Right renal pelvis (tissue), 4 donors: ENCODE results near the gene FKBP1A. TPM values are rescaled to one million over a fixed set of nuclear protein-coding genes. Genes with fewer than 3 reads are reported as not detected.
"Not testable (repeated sequence)": the region's sequence is repeated elsewhere in the genome, so short reads cannot be mapped to it uniquely, and the experiment has no call there.

Source experiments
- DNase-seq, 4 donors: peaks; one replicate each; pipeline ENCODE4 v3.0.0-alpha.2; 2013; ENCODE audit warnings: low read depth in 4 of 4, low spot score in 3 of 4, missing footprints in 1 of 4
- polyA plus RNA-seq, 4 donors: library from polyadenylated mRNA; unstranded; fragments of 120-200 nt; gene quantifications; one replicate each; pipeline ENCODE4 v1.2.1, GENCODE V29; 2013; ENCODE audit not compliant: insufficient read length in 4 of 4

FKBP1A gene
- polyA plus RNA-seq, 4 donors = 362 to 409 (median 396) TPM

DNA sequence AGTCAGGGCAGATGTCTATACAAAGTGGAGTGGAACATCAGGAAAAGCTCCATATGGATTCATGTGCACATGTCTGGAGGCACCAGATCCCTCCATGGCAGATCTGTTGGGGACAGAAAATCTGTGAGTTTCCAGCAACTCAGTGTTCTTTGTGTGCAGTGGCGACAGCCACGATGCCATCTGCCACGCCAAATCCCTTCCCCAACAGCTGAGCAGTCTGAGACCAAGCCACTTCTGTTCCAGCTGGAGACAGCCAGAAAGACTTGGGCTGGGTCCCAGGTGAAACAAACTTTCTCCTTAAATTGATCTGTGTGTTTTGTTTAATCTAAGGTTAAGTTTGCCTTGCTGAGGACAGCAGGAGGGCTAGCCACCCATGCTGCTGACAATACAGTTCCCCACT, 22.9 kb downstream of the FKBP1A start:
- DNase-seq = no peak

DNA sequence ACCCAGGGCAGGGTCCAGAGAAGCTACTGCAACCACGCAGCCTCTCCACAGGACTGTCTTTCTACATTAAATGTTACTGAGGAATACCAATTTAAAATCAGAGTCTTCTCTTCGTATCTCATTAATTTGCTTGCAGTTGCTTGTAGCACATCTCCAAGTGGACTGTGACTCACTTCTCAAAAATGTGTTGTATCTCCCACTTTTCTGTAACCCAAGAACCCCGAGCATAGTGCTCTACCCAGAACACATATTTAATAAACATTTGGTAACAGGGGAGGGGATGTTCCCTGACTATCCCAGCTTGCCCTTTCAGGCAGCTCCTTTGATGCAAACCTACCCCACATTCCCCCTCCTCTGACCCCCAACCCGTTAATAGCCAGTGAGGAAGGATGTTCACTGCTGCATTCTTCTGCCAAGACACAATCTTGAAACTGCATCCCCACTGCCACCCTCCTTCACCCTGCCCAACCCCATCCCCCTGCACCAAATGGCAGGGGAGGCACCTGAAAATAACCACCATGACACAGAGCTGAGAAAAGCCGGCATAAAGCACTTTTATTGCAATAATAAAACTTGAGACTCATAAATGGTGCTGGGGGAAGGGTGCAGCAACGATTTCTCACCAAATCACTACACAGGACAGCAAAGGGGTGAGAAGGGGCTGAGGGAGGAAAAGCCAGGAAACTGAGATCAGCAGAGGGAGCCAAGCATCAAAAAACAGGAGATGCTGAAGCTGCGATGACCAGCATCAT, 24.2 kb downstream of the FKBP1A start:
- DNase-seq = no peak

DNA sequence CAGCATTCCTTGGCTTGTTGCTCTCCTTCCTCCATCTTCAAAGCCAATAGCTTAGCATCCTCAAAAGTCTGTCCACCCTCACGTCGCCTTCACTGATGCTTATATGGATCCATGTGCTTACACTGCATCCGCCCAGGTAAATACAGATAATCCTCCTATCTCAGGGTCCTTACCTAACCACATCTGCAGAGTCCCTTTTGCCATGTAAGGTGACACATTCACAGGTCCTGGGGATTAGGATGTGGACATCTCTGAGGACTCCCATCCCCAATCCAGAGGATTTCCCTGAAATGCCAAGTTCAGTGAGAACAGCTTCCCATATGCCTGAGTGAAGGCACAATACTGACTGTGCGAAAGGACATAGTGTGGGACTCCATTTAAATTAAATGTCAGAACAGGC, 25.4 kb downstream of the FKBP1A start:
- DNase-seq = no peak

DNA sequence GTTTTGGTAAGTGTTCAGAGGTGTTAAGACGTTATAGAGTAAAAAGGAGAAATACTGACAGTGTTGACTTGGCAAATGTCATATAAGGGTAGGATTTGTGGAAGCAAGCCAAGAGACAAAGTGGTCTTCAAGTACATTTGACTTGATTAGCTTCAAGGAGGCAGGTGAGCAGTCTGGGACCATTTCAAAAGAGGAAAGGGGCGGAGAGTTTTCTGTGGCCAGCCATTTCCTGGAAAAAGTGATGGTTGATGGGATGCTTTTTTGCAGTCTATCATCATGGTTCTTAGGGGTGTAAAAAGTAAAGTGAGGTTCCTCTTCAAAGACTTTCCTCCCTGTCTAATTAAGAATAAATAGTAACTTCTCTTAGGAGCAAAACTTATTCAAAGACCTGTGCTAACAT, 28.7 kb downstream of the FKBP1A start:
- no peak for DNase-seq

DNA sequence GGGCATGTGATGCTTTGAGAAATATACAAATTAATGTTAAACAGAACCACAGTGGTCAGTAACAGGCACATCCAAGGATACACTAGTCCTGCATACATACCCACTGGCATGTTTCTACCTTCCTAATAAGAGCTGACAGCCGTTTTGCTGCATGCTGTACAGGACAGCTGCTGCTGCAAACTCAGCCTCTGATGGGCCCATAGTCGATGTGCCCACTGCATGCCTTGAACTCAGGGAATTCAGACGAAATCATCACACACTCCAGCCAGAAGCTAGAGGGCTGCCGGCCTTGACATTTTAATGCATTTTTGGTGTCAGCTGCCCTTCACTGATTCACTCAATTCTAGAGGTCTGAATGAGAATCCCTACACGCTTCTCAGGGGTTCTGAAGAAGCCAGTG, 29.3 kb downstream of the FKBP1A start:
- no peak for DNase-seq

DNA sequence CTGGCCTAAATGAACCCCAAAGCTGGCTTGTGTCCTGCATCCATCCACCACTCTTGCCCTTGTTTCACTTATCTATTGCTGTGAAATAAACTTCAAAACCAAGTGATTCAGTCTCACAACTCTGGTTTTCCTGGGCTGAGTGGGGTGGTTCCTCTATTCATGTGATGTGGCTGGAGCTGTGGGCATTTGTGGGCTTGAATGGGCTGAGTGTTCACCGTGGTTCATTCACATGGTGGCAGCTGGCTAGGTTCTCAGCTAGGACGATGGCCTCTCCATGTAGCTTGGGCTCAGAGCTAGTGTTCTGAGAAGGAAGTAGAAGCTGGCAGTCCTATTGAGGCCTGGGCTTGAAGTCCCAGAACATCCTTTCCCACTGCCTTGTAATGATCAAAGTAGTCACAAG, 30.4 kb downstream of the FKBP1A start:
- no peak for DNase-seq

DNA sequence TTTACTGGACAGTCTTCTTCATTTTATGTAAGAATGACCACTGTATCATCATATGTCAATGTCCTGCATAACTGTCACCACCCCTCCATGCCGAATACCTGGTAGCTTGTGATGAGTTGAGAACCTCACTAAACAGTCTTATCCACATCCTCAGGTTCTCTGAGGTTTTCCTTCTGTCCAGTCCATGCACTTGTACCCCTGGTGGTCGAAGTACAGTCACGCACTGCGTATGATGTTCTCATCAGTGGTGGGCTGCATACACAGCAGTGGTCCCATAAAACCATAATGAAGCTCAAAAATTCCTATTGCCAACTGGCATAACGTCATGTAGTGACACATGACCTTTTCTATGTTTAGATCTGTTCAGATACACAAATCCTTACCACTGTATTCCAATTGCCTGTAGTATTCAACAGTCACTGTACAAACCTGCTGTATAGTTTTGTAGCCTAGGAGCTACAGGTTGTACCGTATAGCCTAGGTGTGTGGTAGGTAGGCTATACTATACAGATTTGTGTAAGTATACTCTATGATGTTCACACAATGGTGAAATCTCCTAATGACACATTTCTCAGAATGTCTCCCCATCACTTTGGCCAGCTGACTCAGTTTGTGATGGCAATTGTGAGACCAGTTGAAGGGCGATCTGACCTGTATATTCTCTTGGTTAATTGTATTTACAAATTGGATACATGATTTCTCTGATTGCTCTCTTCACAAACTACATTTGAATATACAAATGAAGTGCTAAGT, 32.6 kb downstream of the FKBP1A start:
- no peak for DNase-seq

DNA sequence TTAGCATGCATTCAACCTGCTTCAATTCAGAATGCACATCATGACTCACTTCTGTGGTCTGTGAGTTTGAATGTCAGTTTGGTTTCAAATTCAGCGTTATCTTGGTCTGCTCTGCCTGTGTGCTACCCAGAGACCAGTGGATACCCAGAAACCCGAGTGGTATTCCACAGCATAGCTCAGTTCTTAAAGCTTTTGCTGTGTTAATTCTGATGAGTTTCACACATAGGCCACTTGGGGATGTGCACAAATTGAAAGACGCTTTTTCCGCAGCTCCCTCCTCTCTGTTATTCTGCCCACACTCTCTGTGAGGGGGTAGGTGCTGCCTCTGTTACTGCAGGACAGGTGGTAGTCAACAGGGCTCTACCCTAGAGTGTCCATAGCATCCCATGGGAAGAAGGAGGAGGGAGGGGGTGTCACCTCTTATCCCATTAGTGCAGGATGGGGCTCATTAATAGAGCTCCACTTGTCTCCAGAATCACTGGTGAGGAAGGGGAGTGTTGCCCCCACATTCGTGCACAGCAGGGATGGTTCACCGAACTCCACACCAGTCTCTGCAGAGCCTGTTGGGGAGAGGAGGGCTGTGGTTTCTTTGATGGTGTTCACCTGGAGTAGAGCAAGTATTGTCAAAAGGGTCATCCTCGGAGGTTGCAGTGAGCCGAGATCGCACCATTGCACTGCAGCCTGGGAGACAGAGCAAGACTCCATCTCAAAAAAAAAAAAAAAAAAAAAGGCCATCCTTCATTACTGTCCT, 34.8 kb downstream of the FKBP1A start:
- no peak for DNase-seq

DNA sequence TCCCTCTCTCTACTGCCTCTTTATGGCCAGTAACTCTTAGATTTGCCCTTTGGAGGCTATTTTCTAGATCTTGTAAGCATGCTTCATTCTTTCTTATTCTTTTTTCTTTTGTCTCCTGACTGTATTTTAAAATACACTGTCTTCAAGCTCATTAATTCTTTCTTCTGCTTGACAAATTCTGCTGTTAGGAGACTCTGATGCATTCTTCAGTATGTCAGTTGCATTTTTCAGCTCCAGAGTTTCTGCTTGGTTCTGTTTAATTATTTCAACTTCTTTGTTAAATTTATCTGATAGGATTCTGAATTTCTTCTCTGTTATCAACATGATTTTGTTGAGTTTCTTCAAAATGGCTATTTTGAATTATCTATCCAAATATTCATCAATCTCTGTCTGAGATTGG, 38.9 kb downstream of the FKBP1A start:
- no peak for DNase-seq

DNA sequence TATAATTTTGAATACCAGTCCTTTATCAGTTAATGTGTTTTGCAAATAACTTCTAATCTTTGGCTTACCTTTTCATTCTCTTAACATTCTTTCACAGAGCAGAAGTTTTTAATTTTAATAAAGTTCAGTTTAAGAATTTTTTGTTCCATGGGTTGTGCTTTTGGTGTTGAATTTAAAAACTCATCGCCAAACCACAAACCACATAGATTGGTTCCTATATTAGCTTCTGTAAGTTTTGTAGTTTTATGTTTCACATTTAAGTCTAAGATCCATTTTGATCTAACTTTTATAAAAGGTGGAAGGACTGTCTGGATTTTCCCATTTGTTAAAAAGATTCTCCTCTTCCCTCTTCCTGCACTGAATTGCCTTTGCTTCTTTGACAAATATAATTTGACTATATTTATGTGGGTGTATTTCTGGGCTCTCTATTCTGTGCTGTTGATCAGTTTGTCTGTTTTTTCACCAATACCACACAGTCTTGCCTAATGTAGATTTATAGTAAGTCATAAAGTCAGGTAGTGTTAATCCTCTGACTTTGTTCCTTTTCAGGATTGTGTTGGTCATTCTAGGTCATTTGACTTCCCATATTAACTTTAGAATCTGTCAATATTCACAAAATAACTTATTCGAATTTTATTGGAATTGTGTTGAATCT, 46.4 kb downstream of the FKBP1A start:
- no peak for DNase-seq

DNA sequence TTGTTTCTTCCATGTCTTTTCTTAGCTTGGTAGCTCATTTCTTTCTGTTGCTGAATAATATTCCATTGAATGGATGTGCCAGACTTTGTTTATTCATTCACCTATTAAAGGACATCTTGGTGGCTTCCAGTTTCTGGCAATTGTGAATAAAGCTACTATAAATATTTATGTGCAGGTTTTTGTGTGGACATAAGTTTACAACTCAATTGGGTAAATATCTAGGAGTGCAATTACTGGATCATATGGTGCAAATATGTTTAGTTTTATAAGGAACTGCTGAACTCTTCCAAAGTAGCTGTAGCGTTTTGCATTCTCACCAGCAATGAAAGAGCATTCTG, 47.1 kb downstream of the FKBP1A start:
- DNase-seq = no peak

DNA sequence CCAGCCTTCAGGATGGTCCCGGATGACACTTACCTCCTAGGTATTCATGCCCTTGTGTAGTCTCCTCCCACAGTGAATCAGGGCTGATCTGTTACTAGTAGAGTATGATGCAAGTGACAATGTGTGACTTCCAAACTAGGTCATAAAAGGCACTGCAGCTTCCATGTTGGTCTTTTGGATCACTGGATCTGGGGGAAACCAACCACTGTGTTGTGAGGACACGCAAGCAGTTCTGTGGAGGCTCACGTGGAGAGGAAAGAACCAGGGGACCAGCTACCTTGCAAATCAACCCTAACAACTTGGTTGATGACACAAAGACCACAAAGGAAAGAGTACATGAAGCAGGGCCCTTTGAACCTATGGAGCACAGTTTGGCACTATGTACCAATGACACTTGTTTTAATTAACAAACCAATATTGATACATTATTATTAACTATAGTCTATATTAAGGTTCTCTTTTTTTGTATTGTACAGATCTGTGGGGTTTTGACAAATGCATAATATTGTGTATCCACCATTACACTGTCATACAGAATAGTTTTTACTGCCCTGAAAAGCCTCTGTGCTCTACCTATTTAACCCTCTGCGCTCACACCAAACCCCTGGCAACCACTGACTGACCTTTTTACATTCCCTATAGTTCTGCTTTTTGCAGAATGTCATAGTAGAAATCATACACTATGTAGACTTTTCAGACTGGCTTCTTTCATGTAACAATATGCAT, 47.7 kb downstream of the FKBP1A start:
- no peak for DNase-seq

DNA sequence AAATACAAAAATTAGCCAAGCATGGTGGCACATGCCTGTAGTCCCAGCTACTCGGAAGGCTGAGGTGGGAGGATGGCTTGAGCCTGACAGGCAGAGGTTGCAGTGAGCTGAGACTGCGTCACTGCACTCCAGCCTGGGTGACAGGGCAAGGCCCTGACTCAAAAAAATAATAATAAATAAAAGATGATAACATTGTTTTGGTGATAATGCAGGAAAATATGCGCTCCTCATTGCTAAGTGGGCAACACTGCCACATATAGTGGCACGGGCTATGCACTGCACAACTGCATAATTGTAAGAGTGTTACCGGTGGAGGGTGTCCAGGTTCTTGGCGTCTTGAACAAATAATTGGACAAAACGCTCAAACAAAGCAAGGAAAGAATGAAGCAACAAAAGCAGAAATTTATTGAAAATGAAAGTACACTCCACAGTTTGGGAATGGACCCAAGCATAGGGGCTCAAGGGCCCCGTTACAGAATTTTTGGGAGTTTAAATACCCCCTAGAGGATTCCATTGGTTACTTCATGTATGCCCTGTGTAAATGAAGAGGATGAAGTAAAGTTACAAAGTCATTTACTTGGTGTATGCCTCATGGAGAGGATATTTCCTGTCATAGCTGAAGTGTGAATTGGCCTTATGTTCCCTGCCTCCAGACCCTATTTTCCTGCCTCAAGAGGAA, 49.3 kb downstream of the FKBP1A start:
- not testable (repeated sequence) for DNase-seq

DNA sequence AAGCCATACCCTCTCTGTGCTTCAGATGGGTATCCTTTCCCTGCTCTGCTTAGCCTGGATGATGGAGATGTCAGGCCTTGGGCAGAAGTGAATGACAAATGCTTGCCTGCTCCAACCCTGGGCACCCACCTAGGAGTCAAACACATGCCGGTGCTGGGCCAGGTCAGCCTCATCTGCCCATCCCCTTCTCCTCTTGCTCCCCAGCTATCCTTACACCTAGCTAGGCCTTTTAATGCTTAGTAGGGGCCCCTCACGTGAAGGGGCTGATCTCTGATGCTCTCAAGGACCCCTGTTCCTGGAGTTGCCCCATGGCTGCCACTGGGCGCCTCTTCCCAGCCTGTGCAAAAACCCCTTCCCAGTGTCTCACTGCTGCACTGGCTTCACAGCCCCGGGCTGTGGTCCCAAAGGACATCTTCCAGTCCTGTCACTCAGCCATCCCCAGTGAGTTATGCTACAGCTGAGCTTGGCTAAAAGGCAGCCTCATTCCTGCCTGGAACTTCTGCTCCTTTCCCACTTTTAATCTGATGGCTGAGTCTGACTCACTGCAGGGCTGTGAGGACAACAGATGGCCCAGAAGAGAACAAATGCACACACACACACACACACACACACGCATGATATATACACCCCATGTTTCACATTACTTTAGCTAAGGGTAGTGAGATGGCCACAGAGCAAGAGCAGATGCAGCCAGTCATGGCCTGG, 51.1 kb downstream of the FKBP1A start:
- no peak for DNase-seq

DNA sequence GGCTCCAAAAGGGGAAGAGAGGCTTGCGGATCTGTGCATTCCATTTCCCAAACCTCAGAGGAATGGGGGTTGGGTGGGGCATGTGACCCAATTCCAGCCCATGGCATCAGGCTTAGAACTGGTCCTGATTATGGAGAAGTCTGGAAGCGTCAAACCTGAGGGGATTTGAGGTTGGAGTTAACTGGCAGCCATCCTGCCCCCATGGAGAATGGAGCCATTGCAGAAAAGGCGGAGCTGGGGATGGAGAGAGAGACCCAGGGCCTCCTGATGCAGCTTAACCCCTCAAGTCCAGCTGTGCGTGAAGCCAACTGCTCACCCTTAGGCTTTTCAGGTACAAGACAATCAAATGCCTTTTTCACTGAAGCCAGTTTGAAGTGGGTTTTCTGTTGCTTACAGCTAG, 54.1 kb downstream of the FKBP1A start:
- no peak for DNase-seq

DNA sequence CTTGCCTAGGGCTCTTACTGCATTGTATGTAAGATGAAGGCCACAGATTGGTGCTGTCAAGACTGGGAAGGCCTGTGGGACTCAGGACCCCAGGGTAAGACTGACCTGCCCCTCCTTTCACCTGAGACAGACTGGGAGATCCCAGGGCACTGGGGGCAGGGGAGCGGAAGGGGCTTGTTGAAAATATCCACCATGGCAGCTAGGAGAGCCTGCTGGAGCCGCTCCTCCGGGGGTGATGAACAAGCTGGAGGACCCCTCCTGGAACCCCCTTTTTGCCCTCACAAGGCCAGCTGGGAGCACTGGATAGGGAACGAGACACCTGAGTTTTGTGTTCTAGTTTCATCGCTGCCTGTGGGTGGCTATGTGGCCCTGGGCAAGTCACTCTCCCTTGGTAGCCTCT, 54.8 kb downstream of the FKBP1A start:
- no peak for DNase-seq

DNA sequence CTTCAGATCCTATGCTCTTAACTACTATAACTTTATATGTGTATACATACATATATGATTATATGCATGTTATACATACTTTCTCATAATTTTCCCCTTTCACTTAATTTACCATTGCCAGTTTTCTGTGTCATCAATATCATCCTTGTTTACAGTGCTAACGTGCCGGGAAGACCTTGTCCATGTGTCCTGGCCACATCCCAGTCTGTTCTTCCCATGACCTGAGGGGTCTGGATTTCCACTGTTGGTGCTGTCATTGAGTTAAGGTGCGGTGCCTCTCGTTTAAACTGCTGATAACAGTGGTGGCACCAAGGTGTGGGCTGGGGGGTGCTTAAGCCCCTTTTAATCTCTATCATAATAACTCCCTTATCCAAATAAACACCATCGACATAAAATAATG, 55.4 kb downstream of the FKBP1A start:
- DNase-seq = no peak

DNA sequence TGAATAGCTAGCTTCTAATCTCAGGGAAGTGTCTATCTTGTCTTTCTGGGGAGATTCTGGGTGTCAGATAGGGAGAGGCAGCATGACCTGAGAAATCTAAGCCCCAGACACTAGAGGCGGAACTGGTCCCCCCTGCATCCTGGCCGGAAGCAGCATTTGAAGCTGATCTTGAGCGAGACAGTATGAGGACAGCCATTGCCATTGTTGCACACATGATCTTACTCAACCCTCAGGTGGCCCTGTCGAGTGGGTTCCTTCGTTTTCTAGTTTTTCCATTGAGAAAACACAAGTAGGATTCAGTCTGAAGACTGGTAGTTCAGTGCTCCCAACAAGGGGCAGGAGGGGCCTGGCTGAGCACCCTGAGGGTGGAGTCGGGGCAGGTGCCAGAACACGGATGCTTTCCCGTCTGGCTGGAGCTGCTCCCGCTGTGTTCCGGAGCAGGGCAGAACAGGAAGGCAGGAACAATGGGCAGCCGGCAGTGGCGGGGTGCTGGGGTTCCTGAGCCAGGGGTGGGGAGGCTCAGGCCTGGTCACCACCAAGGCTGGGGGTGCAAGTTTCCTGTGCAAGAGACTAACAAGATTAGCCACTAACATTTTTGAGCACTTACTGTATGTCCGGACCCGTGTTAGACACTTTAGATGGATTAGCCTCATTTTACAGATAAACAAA, 56.0 kb downstream of the FKBP1A start:
- no peak for DNase-seq
